CD14-positive monocyte (primary cell): ENCODE measurements around the gene TMEM135. TPM values are rescaled to one million over a fixed set of nuclear protein-coding genes. Genes with fewer than 3 reads are reported as not detected.

Source experiments
- DNase-seq, 3 donors: peaks; one replicate each; pipeline ENCODE4 v3.0.0-alpha.2; 2011 to 2022
- H2AFZ ChIP-seq: 2 replicates; pipeline ENCODE4 v1.6.0; 2012; ENCODE audit warnings: mild to moderate bottlenecking, low read depth, low read length, inconsistent platforms; ENCODE audit not compliant: insufficient read depth, poor library complexity, severe bottlenecking
- H3K27ac ChIP-seq, 2 donors: 1 replicate in 1 of 2; 2 replicates in 1 of 2; pipeline ENCODE4 v1.5.1; 2012 to 2013; ENCODE audit warnings: low read length in 2 of 2, control low read depth in 1 of 2, inconsistent platforms in 1 of 2, low read depth in 1 of 2, mild to moderate bottlenecking in 1 of 2
- H3K27me3 ChIP-seq, 2 donors: one replicate each; pipeline versions ENCODE4 v1.6.0 to v1.6.1; 2011 to 2013; ENCODE audit warnings: low read length in 2 of 2; ENCODE audit not compliant: control insufficient read depth in 2 of 2, insufficient read depth in 2 of 2
- H3K36me3 ChIP-seq, 2 donors: replicated peaks in 1 of 2; 1 replicate in 1 of 2; 2 replicates in 1 of 2; pipeline versions ENCODE4 v1.5.1 to v1.6.1; 2012 to 2013; ENCODE audit warnings: low read length in 2 of 2, control low read depth in 1 of 2, inconsistent platforms in 1 of 2, mild to moderate bottlenecking in 1 of 2; ENCODE audit not compliant: insufficient read depth in 2 of 2, control insufficient read depth in 1 of 2
- H3K4me1 ChIP-seq, 2 donors: 1 replicate in 1 of 2; 2 replicates in 1 of 2; pipeline versions ENCODE4 v1.5.1 to v1.6.1; 2012 to 2013; ENCODE audit warnings: low read length in 2 of 2, control low read depth in 1 of 2, inconsistent platforms in 1 of 2, mild to moderate bottlenecking in 1 of 2, moderate library complexity in 1 of 2; ENCODE audit not compliant: insufficient read depth in 2 of 2, control insufficient read depth in 1 of 2
- H3K4me2 ChIP-seq: replicated peaks from 2 replicates; pipeline ENCODE3; 2012; ENCODE audit warnings: low read length, moderate library complexity, mild to moderate bottlenecking; ENCODE audit not compliant: poor library complexity, severe bottlenecking; ENCODE audit errors: extremely low read depth
- H3K4me3 ChIP-seq, 3 experiments: fragments of 200-600 bp in 1 of 3; sonication (generic) in 1 of 3; replicated peaks in 1 of 3; 1 replicate in 2 of 3; 2 replicates in 1 of 3; pipeline ENCODE4 v1.5.1; 2011 to 2013; ENCODE audit warnings: low read length in 3 of 3, mild to moderate bottlenecking in 3 of 3, control low read depth in 2 of 3, low read depth in 2 of 3, inconsistent platforms in 1 of 3, moderate library complexity in 1 of 3
- H3K79me2 ChIP-seq: 2 replicates; pipeline ENCODE4 v1.6.0; 2012; ENCODE audit warnings: mild to moderate bottlenecking, control low read depth, inconsistent platforms, low read length, moderate library complexity; ENCODE audit not compliant: insufficient read depth
- H3K9ac ChIP-seq: 2 replicates; pipeline ENCODE4 v1.6.0; 2017; ENCODE audit warnings: low read length, mild to moderate bottlenecking; ENCODE audit not compliant: insufficient read depth, poor library complexity, severe bottlenecking
- H3K9me3 ChIP-seq, 2 donors: replicated peaks in 1 of 2; 1 replicate in 1 of 2; 2 replicates in 1 of 2; pipeline versions ENCODE4 v1.5.1 to v1.6.1; 2012 to 2013; ENCODE audit warnings: low read length in 2 of 2, control low read depth in 1 of 2; ENCODE audit not compliant: control insufficient read depth in 1 of 2, insufficient read depth in 1 of 2
- H4K20me1 ChIP-seq: 2 replicates; pipeline ENCODE4 v1.6.0; 2012; ENCODE audit warnings: mild to moderate bottlenecking, low read length, control low read depth, moderate library complexity; ENCODE audit not compliant: insufficient read depth
- H3K27ac Mint-ChIP-seq, 7 donors: one replicate each; pipeline ENCODE4 v1.8.0; 2020; ENCODE audit warnings: mild to moderate bottlenecking in 7 of 7, mixed read lengths in 7 of 7, moderate library complexity in 6 of 7, inconsistent platforms in 2 of 7
- H3K27me3 Mint-ChIP-seq, 3 donors: one replicate each; pipeline ENCODE4 v1.8.0; 2021 to 2022; ENCODE audit warnings: low read depth in 3 of 3, mild to moderate bottlenecking in 3 of 3, mixed read lengths in 3 of 3, moderate library complexity in 3 of 3, inconsistent platforms in 1 of 3
- H3K36me3 Mint-ChIP-seq, 2 donors: one replicate each; pipeline ENCODE4 v1.8.0; 2020; ENCODE audit warnings: mixed read lengths in 2 of 2, inconsistent platforms in 1 of 2, mild to moderate bottlenecking in 1 of 2
- H3K4me1 Mint-ChIP-seq: one replicate; pipeline ENCODE4 v1.8.0; 2020; ENCODE audit warnings: mild to moderate bottlenecking, mixed read lengths
- H3K4me3 Mint-ChIP-seq, 2 donors: one replicate each; pipeline ENCODE4 v1.8.0; 2020; ENCODE audit warnings: mild to moderate bottlenecking in 2 of 2, mixed read lengths in 2 of 2, moderate library complexity in 1 of 2
- H3K9me3 Mint-ChIP-seq, 7 donors: one replicate each; pipeline ENCODE4 v1.8.0; 2020 to 2022; ENCODE audit warnings: mixed read lengths in 7 of 7, mild to moderate bottlenecking in 6 of 7, moderate library complexity in 6 of 7, inconsistent platforms in 2 of 7
- WGBS: methylation state at CpG from one replicate; pipeline ENCODE4 v1.1.5; 2013; ENCODE audit warnings: missing lambda C conversion rate; ENCODE audit not compliant: insufficient coverage; 5-methylcytosine and 5-hydroxymethylcytosine counted together
- intact Hi-C, 2 donors: fragments of 100-400 bp; cut with micrococcal nuclease; formaldehyde crosslinking; loops; one replicate each; pipeline versions ENCODE4 v1.15.0 to v1.15.1; 2023
- polyA plus RNA-seq, 3 donors: library from polyadenylated mRNA; depleted of rRNA in 1 of 3; unstranded in 2 of 3; stranded (reverse) in 1 of 3; fragments of 300-500 nt in 2 of 3; fragments of >200 nt in 1 of 3; fragmentation: Illumina TruSeq in 2 of 3; gene quantifications; 1 replicate in 2 of 3; 2 replicates in 1 of 3; pipeline ENCODE4 v1.2.3, GENCODE V29; 2012 to 2021
- TF ChIP-seq, protein P1 (sequence below): fragments of 200-600 bp; IDR thresholded peaks from one replicate; pipeline ENCODE4 v1.8.0; 2022; ENCODE audit warnings: antibody characterized with exemption, mild to moderate bottlenecking

TMEM135 gene
- polyA plus RNA-seq, 3 donors = 2.7 to 8.4 (median 5.9) TPM

DNA sequence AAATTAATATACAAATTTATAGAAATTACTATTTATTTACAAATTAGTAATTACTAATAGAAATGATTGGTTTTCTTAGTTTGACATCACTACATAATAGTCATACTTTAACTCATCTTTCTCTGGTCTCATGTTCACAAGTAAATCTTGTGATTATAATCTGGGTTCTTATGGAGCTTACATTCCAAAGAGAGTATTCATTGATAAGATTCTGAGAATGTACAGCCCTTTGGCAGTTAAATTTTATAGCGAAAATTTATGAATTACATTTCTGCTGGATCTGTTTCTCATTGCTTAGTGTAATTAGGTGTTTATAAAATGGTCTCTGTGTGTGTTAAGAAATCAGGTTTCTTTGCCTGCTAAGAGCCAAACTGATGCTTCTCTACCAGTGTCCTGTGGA is 175.2 kb downstream of the TMEM135 start:
- Histone ChIP-seq H3K36me3 (no peaks in the 10 kb centered on the region), H3K9ac (no peak overlapping the region), H4K20me1 (no peaks in the 10 kb centered on the region), H3K27ac (no peak overlapping the region), H3K27me3 (no peaks in the 10 kb centered on the region), H3K9me3 (no peaks in the 10 kb centered on the region), H3K79me2 (no peaks in the 10 kb centered on the region), H3K4me3 (no peak overlapping the region), H2AFZ (no peak overlapping the region), H3K4me1 (no peaks in the 10 kb centered on the region), H3K4me2 (no peak overlapping the region)
- no peaks in the 10 kb centered on the region for H3K36me3 Mint-ChIP-seq
- intact Hi-C loops = no loop called here
- no peaks in the 10 kb centered on the region for H3K4me1 Mint-ChIP-seq
- H3K27me3 Mint-ChIP-seq = no peaks in the 10 kb centered on the region
- H3K9me3 Mint-ChIP-seq = peaks cover 0 to 10% (median 0%) of the 10 kb centered on the region in 7 donors
- DNase-seq = no peak
- H3K27ac Mint-ChIP-seq = no peak overlapping the region
- no peak overlapping the region for H3K4me3 Mint-ChIP-seq
- TF ChIP-seq, protein P1, sequence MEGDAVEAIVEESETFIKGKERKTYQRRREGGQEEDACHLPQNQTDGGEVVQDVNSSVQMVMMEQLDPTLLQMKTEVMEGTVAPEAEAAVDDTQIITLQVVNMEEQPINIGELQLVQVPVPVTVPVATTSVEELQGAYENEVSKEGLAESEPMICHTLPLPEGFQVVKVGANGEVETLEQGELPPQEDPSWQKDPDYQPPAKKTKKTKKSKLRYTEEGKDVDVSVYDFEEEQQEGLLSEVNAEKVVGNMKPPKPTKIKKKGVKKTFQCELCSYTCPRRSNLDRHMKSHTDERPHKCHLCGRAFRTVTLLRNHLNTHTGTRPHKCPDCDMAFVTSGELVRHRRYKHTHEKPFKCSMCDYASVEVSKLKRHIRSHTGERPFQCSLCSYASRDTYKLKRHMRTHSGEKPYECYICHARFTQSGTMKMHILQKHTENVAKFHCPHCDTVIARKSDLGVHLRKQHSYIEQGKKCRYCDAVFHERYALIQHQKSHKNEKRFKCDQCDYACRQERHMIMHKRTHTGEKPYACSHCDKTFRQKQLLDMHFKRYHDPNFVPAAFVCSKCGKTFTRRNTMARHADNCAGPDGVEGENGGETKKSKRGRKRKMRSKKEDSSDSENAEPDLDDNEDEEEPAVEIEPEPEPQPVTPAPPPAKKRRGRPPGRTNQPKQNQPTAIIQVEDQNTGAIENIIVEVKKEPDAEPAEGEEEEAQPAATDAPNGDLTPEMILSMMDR = no peak
- WGBS = 100% methylated on average over 1 of the region's 1 CpG

DNA sequence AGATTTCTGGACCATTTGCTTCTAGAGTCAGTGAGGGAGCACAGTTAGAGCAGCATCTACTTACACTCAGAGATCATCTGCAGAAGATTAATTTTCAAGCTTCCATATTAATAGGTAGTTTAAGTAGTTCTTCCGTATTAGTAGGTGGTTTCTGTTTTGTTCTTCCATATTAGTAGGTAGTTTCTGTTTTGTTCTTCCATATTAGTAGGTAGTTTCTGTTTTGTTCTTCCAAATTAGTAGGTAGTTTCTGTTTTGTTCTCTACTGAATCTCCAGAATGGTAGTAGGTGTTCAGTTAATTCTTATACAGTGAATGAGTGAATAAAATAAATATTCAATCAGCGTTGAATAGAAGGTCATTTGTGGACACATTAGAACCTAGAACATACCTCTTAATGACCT is 175.7 kb downstream of the TMEM135 start:
- WGBS = no CpG with 5 or more reads among the region's 2 CpGs
- no peaks in the 10 kb centered on the region for H3K36me3 ChIP-seq
- H3K4me1 Mint-ChIP-seq = no peaks in the 10 kb centered on the region

More for the DNA sequence above, 175.7 kb downstream of the TMEM135 start:
- H3K9me3 Mint-ChIP-seq = peaks cover 0 to 10% (median 0%) of the 10 kb centered on the region in 7 donors
- no peak for DNase-seq
- Histone ChIP-seq H2AFZ (no peak overlapping the region), H3K27ac (no peak overlapping the region), H3K27me3 (no peaks in the 10 kb centered on the region), H3K9ac (no peak overlapping the region), H3K79me2 (no peaks in the 10 kb centered on the region), H3K4me2 (no peak overlapping the region), H3K9me3 (no peaks in the 10 kb centered on the region), H3K4me3 (no peak overlapping the region), H3K4me1 (no peaks in the 10 kb centered on the region), H4K20me1 (no peaks in the 10 kb centered on the region)
- H3K27ac Mint-ChIP-seq = no peak overlapping the region
- intact Hi-C loops = no loop called here
- no peaks in the 10 kb centered on the region for H3K36me3 Mint-ChIP-seq
- TF ChIP-seq, protein P1 = no peak
- H3K4me3 Mint-ChIP-seq = no peak overlapping the region
- H3K27me3 Mint-ChIP-seq = no peaks in the 10 kb centered on the region
